Adipose tissue (tissue), 3 donors: ENCODE data around the gene IL32. TPM values are rescaled to one million over a fixed set of nuclear protein-coding genes. Genes with fewer than 3 reads are reported as not detected.
"Not testable (repeated sequence)": the region's sequence is repeated elsewhere in the genome, so short reads cannot be mapped to it uniquely, and the experiment has no call there.

ENCODE experiments used
- H3K27ac ChIP-seq: one replicate; pipeline ENCODE4 v1.5.1; 2013; ENCODE audit warnings: low read depth, low read length
- WGBS, 3 donors: extraction: QIAGEN DNeasy Blood & Tissue Kit; methylation state at CpG; one replicate each; pipeline ENCODE4 v1.1.7; 2013; 5-methylcytosine and 5-hydroxymethylcytosine counted together
- polyA plus RNA-seq, 3 donors: library from polyadenylated mRNA; stranded (reverse); fragments of 200-250 nt; gene quantifications; one replicate each; pipeline ENCODE4 v1.2.3, GENCODE V29; 2013
- donor health status: healthy with polysubstance abuse.
- donor health status: Bipolar disorder and iron deficiency.
- donor health status: healthy.

Gene IL32
- polyA plus RNA-seq, 3 donors, result 77.7 to 209 (median 87.0) TPM

- H3K27ac ChIP-seq, result no peak overlapping the region
- WGBS, 3 donors, result 83 to 87% (median 86%) methylated on average over 14 of the region's 14 CpGs
Measured at GRCh38 chr16:3060339-3061127, 4.9 kb upstream of the IL32 start.

DNA sequence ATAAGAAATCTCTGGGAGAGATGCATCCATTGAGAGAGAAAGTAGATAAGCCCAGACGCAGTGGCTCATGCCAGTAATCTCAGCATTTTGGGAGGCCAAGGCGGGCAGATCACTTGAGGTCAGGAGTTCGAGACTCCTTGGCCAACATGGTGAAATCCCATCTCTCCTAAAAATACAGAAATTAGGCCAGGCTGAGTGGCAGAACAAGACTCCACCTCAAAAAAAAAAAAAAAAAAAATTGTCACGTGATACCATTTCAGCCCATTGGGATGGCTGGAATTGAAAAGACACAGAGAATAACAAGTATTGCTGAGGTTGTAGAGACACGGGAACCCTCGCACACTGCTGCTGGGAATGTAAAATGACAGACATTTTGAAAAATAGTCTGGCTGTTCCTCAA is 2.9 kb upstream of the IL32 start:
- H3K27ac ChIP-seq, result no peak overlapping the region
- 81 to 87% (median 86%) methylated on average over 6 of the region's 6 CpGs for WGBS, 3 donors

- H3K27ac ChIP-seq, result no peak overlapping the region
Measured at GRCh38 chr16:3063625-3064386, 1.6 kb upstream of the IL32 start.

DNA sequence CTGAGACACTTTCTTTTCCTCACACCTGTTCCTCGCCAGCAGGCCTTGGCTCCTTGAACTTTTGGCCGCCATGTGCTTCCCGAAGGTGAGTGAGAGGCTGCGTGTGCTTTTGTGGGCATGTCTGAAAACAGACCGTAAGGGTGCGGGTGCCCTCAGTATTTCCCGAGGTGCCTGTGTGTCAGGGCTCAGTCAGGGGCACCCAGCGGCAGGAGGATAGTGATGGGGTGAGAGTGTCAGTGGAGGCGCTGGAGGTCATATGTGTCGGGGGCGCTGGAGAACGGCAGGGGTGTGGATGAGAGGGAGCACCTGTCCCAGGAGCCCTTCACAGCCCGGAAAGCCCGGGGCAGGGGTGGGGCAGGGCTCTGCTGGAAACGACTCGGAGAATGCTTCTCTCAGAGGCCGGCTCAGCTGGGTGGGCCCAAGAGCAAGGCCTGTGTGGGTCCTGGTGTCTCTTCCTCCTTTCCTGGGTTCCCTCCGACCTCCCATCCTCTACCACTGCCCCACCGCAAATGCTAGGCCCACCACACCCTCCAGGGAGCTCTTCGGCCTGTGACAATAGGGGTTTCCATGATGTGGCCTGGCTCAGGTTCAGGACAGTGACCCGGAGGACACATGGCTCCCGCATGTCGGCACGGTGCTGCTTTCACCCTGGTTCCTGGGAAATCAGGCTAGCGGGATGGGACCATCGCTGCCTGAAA is 451 bp downstream of the IL32 start:
- H3K27ac ChIP-seq, result no peak overlapping the region
- WGBS, 3 donors, result 55 to 61% (median 58%) methylated on average over 26 of the region's 26 CpGs

More at GRCh38 chr16:3063625-3064386, 1.6 kb upstream of the IL32 start:
- WGBS, 3 donors, result 92 to 98% (median 93%) methylated on average over 8 of the region's 8 CpGs

DNA sequence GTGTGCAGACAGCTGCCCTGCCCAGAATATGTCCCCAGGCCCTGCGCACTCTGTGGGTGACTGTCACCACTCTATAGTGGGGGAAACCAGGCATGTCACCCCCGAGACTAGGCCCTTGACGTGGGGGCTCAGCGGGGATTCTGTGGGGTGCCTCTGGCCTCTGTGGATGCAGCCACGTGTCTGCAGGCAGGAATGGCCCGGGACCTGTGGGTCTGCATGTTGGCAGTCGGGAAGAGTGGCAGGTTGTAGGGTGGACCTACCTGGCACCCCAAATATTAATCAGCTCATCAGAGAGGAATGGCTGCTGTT is 954 bp downstream of the IL32 start:
- WGBS, 3 donors, result 73 to 79% (median 74%) methylated on average over 7 of the region's 7 CpGs
- no peak overlapping the region for H3K27ac ChIP-seq

GRCh38 chr16:3068487-3068886 is 3.0 kb downstream of the IL32 start:
- H3K27ac ChIP-seq, result no peak overlapping the region
- 58 to 74% (median 68%) methylated on average over 4 of the region's 4 CpGs for WGBS, 3 donors

DNA sequence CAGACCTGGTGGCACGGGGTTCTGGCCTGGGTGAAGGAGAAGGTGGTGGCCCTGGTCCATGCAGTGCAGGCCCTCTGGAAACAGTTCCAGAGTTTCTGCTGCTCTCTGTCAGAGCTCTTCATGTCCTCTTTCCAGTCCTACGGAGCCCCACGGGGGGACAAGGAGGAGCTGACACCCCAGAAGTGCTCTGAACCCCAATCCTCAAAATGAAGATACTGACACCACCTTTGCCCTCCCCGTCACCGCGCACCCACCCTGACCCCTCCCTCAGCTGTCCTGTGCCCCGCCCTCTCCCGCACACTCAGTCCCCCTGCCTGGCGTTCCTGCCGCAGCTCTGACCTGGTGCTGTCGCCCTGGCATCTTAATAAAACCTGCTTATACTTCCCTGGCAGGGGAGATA is 3.7 kb downstream of the IL32 start:
- H3K27ac ChIP-seq, result not testable (repeated sequence)
- 88 to 93% (median 88%) methylated on average over 10 of the region's 11 CpGs for WGBS, 3 donors

DNA sequence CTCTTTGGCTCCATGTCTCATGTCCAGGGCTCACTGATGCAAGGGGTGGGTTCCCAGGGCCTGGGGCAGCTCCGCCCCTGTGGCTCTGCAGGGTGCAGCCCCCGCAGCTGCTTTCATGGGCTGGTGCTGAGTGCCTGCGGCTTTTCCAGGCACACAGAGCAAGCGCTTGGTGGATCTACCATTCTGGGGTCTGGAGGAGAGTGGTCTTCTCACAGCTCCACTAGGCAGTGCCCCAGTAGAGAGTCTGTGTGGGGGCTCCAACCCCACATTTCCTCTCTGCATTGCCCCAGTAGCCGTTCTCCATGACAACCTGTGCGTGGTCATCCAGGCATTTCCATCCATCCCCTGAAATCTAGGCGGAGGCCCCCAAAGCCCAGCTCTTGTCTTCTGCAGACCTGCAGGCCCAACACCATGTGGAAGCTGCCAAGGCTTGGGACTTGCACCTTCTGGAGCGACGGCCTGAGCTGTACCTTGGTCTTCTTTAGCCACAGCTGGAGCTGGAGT is 5.2 kb downstream of the IL32 start:
- 84 to 90% (median 90%) methylated on average over 9 of the region's 9 CpGs for WGBS, 3 donors
- no peak overlapping the region for H3K27ac ChIP-seq

DNA sequence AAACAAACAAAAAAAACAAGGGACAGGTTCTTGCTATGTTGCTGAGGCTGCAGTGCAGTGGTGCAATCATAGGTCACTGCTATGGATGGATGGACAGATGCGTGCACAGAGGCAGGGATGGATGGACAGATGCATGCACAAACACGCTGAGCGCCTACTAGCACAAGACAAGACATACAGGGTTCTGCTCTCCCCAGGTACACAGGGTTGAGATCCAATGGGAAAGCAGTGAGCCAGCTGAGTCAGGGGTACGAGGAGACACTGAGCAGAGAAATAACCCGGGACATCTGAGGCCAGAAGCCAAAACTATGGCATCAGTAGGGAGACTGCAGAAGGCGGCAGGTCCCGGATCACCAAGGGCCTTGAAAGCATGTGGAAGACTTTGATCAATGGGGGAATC is 6.2 kb downstream of the IL32 start:
- no peak overlapping the region for H3K27ac ChIP-seq
- WGBS, 3 donors, result 77 to 90% (median 90%) methylated on average over 7 of the region's 7 CpGs

GRCh38 chr16:3072148-3072547 is 6.7 kb downstream of the IL32 start:
- H3K27ac ChIP-seq, result not testable (repeated sequence)
- 38 to 67% (median 48%) methylated on average over 3 of the region's 4 CpGs for WGBS, 3 donors

DNA sequence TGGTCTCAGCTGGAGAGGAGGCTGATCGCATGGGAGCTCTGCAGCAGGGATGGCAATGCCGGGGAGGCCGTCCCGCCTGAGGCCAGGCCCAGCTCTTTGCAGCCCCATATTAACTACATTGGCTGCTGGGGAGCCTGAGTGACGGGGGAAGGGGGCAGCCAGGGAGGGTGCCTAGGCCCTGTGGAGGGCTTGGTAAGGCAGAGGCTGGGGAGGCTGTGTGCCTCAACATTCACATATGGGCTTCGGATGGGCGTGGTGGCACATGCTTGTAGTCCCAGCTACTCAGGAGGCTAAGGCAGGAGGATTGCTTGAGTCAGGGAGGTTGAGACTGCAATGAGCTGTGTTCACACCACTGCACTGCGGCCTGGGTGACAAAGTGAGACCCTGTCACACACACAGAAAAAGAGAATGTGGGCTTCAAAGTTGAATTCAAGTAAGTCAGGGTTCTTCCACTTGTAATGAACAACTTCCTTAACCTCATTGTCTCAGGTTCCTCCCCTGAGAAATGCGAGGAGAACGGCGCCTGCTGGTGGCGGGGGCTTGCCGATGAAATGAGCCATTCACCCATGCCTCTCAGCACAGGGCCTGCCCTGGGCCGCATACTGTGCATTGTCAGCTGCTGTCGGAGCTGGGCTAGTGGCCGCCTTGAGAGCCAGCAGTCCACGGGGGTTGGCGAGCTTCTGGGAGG is 7.3 kb downstream of the IL32 start:
- H3K27ac ChIP-seq, result not testable (repeated sequence)
- WGBS, 3 donors, result 56 to 62% (median 60%) methylated on average over 1 to 15 of the region's 18 CpGs

GRCh38 chr16:3073448-3073847 is 8.0 kb downstream of the IL32 start:
- WGBS, 3 donors, result 80 to 91% (median 86%) methylated on average over 7 of the region's 7 CpGs
- H3K27ac ChIP-seq, result no peak overlapping the region

DNA sequence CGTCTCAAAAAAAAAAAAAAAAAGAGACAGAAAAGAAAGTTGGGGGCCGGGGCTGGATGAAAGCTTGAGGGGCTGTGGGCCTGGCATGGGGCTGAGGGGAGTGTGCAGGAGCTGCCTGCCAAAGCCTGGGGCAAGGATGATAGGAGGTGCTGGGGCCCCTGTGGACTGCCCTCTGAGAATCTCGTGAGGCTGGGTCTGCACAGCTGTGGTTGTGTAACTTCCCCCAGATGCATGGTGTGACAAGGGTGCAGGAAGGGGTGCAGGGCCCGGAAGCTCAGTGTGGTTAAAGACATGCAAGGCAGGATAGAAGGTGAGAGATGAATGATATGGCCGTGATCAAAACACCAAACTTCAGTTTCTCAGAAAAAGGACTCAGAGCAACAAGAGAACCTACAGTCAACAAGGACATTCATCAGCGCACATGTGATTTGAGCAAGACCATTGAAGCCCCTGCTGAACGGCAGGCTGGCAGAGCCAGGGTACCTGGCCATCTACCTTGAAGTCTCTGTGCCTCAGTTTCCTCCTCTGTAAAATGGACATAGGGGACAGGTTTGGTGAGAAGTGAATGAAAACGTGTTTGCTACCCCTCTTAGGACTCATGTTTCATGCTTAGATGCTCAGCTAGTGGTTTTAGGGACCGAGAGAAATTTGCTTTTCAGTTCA is 9.6 kb downstream of the IL32 start:
- WGBS, 3 donors, result 45 to 64% (median 49%) methylated on average over 8 to 9 of the region's 9 CpGs
- no peak overlapping the region for H3K27ac ChIP-seq

- H3K27ac ChIP-seq, result no peak overlapping the region
- WGBS, 3 donors, result 37 to 53% (median 43%) methylated on average over 10 of the region's 10 CpGs
Measured at GRCh38 chr16:3075523-3075915, 10.1 kb downstream of the IL32 start.

DNA sequence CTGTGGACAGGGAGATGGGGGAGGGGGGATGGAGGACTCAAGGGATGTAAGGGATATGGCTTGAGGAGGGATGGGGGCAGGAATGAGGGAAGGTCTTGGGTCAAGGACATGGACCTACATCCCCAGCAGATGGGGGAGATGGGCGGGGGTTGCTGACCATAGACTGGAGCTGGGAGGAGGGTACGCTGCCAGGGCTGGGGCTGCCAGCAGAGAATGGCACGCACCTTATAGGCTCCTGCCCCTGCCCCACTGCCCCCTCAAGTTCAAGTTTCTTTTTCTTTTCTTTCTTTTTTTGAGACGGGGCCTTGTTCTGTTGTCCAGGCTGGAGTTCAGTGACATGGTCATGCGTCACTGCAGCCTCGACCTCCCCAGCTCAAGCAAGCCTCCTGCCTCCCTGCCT is 10.5 kb downstream of the IL32 start:
- not testable (repeated sequence) for H3K27ac ChIP-seq
- WGBS, 3 donors, result 78 to 90% (median 89%) methylated on average over 6 of the region's 6 CpGs

DNA sequence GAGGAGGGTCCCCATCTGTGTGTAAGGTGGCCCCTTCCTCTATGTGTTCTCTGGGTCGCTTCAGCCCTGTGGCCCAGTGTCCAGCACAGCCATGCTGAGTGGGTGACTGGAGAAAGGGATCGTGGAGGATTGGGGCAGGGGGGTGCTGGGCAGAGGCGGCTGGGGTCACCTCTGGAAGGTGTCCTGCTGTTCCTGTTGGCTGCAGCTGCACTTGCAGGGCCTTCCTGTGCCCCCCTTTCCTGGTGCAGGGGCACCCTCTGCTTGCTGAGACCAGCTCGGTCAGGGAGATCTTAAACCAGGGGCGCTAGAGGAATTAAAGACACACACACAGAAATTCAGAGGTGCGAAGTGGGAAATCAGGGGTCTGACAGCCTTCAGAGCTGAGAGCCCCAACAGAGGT is 11.1 kb downstream of the IL32 start:
- 60 to 67% (median 66%) methylated on average over 6 of the region's 6 CpGs for WGBS, 3 donors
- no peak overlapping the region for H3K27ac ChIP-seq

- WGBS, 3 donors, result 88 to 93% (median 92%) methylated on average over 17 of the region's 17 CpGs
- no peak overlapping the region for H3K27ac ChIP-seq
Measured at GRCh38 chr16:3080024-3080423, 14.6 kb downstream of the IL32 start.

GRCh38 chr16:3081957-3082356 is 16.5 kb downstream of the IL32 start:
- H3K27ac ChIP-seq, result not testable (repeated sequence)
- whole genome bisulfite sequencing, 3 donors, result 95 to 97% (median 95%) methylated on average over 13 of the region's 13 CpGs
